Aorta (tissue), 5 donors: ENCODE measurements around the gene VASP. TPM values are rescaled to one million over a fixed set of nuclear protein-coding genes. Genes with fewer than 3 reads are reported as not detected.

Source experiments
- ATAC-seq: fragments of 200-7000 bp; cut with Tn5 transposase; one replicate; pipeline ENCODE4 v1.9.1; 2022; ENCODE audit warnings: moderate library complexity; ENCODE audit not compliant: low FRiP score
- DNase-seq, 2 donors: peaks; one replicate each; pipeline ENCODE4 v3.0.0-alpha.2; 2020
- H3K27ac ChIP-seq, 2 donors: one replicate each; pipeline ENCODE4 v1.5.1; 2013; ENCODE audit warnings: low read length in 2 of 2, mild to moderate bottlenecking in 2 of 2, moderate library complexity in 2 of 2, control low read depth in 1 of 2, inconsistent platforms in 1 of 2, low read depth in 1 of 2
- H3K27me3 ChIP-seq, 2 donors: one replicate each; pipeline ENCODE4 v1.6.1; 2013; ENCODE audit warnings: control low read depth in 1 of 2, low read length in 1 of 2, mild to moderate bottlenecking in 1 of 2, moderate library complexity in 1 of 2; ENCODE audit not compliant: insufficient read depth in 2 of 2, control insufficient read depth in 1 of 2
- H3K36me3 ChIP-seq, 2 donors: one replicate each; pipeline ENCODE4 v1.6.1; 2013; ENCODE audit warnings: control low read depth in 1 of 2, low read length in 1 of 2, mild to moderate bottlenecking in 1 of 2; ENCODE audit not compliant: insufficient read depth in 2 of 2, control insufficient read depth in 1 of 2
- H3K4me1 ChIP-seq, 2 donors: one replicate each; pipeline ENCODE4 v1.6.1; 2013; ENCODE audit warnings: low read length in 2 of 2, control low read depth in 1 of 2, mild to moderate bottlenecking in 1 of 2, moderate library complexity in 1 of 2; ENCODE audit not compliant: insufficient read depth in 2 of 2, control insufficient read depth in 1 of 2
- H3K4me3 ChIP-seq, 2 donors: one replicate each; pipeline ENCODE4 v1.5.1; 2013; ENCODE audit warnings: low read length in 2 of 2, control low read depth in 1 of 2, mild to moderate bottlenecking in 1 of 2
- H3K9me3 ChIP-seq: one replicate; pipeline ENCODE4 v1.6.1; 2013; ENCODE audit warnings: mild to moderate bottlenecking, low read length; ENCODE audit not compliant: control insufficient read depth
- WGBS, 2 donors: extraction: QIAGEN DNeasy Blood & Tissue Kit; methylation state at CpG; one replicate each; pipeline ENCODE4 v1.1.7; 2013; 5-methylcytosine and 5-hydroxymethylcytosine counted together
- intact Hi-C, 2 donors: fragments of 100-400 bp; cut with DNase I; formaldehyde crosslinking; loops; one replicate each; pipeline versions ENCODE4 v1.14.2 to v1.15.0; 2022
- polyA plus RNA-seq, 2 donors: library from polyadenylated mRNA; stranded (reverse); fragments of 200-250 nt; gene quantifications; one replicate each; pipeline ENCODE4 v1.2.3, GENCODE V29; 2013
- total RNA-seq, 2 donors: library from RNA; stranded (reverse); fragmentation: NEBNext Ultra II Directional; extraction: Animal tissue kit (Norgen Biotek cat#: 25700); gene quantifications; one replicate each; pipeline ENCODE4 v1.2.1, GENCODE V29; 2021
- donor health status: healthy with polysubstance abuse.
- donor health status: Bipolar disorder and iron deficiency.
- donor health status: DM: no; HTN: no; CAD: no.
- donor health status: DM: no; HTN: no; CAD: no.
- donor health status: DM: yes; HTN: yes; CAD: no.

The VASP gene
- total and polyA plus RNA-seq, 4 donors: 56.0 to 192 (median 91.2) TPM

GRCh38 chr19:45467456-45468158 is 39.7 kb upstream of the VASP start, which contains the start of gene FOSB:
Gene FOSB (plus strand): TSS chr19:45467996. CDS start chr19:45468587, 591 bp downstream.
- peak within 1 kb of the TSS in 1 of 2 donors; percentile 60 for H3K27ac ChIP-seq
- peak within 1 kb of the TSS; percentile 19 to 35 for H3K4me3 ChIP-seq
- H3K4me1 ChIP-seq: no peaks in the 10 kb centered on the region
- H3K9me3 ChIP-seq: no peaks in the 10 kb centered on the region
- DNase-seq (peak; percentile 96 to 98), ATAC-seq (peak; percentile 72)
- WGBS, 2 donors: 0% methylated on average over 50 to 56 of the region's 56 CpGs
- intact Hi-C loops: loop anchor here in 1 of 2 donors (1.0 kb wide), 1 partner anchor 10 kb away; no protein-coding TSS in a partner anchor
- no peaks in the 10 kb centered on the region for H3K27me3 ChIP-seq
- H3K36me3 ChIP-seq: no peaks in the 10 kb centered on the region

GRCh38 chr19:45468159-45468651 is 39.1 kb upstream of the VASP start:
- 0% methylated on average over 31 of the region's 31 CpGs for WGBS, 2 donors
- peak; percentile 26 for ATAC-seq
- Histone ChIP-seq H3K4me1 (no peaks in the 10 kb centered on the region), H3K4me3 (peak overlapping the region; percentile 19 to 35), H3K27me3 (no peaks in the 10 kb centered on the region), H3K36me3 (no peaks in the 10 kb centered on the region), H3K9me3 (no peaks in the 10 kb centered on the region), H3K27ac (peak overlapping the region in 1 of 2 donors; percentile 43)
- intact Hi-C loops: no loop called here
- DNase-seq: peak; percentile 65 to 89

- Histone ChIP-seq H3K27ac (peak overlapping the region in 1 of 2 donors; percentile 72), H3K9me3 (no peaks in the 10 kb centered on the region), H3K4me3 (peak overlapping the region; percentile 19 to 35), H3K27me3 (no peaks in the 10 kb centered on the region), H3K4me1 (no peaks in the 10 kb centered on the region), H3K36me3 (no peaks in the 10 kb centered on the region)
- ATAC-seq (peak; percentile 16), DNase-seq (no peak)
- WGBS, 2 donors: 0% methylated on average over 18 to 19 of the region's 19 CpGs
- intact Hi-C loops: no loop called here
Measured at GRCh38 chr19:45468803-45469131, 38.5 kb upstream of the VASP start.

DNA sequence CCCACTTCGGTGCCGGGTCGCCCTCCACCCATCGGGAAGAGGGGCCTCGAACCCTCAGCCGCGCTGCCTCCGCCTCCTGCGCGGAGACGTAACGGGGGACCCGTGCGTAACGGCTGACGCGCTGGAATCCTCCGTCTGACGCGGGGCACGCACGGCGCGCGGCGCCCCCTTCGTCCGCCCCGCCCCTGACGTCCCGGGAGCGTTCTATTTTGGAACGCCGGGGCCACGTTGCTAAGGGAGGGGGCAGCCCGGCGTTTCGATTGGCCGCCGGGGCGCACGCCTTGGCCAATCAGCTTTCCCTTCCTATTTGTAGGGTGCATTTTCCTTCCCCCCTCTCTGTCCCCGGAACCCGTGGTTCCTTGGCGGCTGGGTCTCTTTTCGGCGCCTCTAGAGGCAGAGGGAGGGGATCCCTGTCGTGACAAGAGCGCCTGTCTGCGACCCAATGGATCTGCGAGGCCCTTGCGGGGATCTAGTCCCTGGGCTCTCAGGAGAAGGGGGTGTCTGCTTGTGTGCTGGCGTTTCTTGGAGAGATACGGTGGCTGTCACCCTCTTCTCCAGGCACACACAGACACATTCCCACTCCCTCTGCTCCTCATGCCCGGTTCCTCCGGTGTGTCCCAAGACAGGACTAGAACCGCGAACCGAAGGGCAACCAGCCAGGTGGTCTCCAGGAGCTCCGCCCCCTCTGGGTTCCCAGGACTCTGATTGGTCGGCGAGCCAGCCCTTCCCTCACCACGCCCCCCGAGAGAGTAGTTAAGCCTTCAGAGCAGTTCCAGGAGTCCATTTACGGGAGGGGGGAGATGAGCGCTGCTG is 37.9 kb upstream of the VASP start:
- DNase-seq (peak; percentile 95), ATAC-seq (peak; percentile 82)
- 0% methylated on average over 62 to 66 of the region's 66 CpGs for WGBS, 2 donors
- Histone ChIP-seq H3K9me3 (no peaks in the 10 kb centered on the region), H3K27ac (peak overlapping the region in 1 of 2 donors; percentile 91), H3K36me3 (no peaks in the 10 kb centered on the region), H3K27me3 (no peaks in the 10 kb centered on the region), H3K4me1 (no peaks in the 10 kb centered on the region), H3K4me3 (peak overlapping the region; percentile 23 to 35)
- intact Hi-C loops: no loop called here

DNA sequence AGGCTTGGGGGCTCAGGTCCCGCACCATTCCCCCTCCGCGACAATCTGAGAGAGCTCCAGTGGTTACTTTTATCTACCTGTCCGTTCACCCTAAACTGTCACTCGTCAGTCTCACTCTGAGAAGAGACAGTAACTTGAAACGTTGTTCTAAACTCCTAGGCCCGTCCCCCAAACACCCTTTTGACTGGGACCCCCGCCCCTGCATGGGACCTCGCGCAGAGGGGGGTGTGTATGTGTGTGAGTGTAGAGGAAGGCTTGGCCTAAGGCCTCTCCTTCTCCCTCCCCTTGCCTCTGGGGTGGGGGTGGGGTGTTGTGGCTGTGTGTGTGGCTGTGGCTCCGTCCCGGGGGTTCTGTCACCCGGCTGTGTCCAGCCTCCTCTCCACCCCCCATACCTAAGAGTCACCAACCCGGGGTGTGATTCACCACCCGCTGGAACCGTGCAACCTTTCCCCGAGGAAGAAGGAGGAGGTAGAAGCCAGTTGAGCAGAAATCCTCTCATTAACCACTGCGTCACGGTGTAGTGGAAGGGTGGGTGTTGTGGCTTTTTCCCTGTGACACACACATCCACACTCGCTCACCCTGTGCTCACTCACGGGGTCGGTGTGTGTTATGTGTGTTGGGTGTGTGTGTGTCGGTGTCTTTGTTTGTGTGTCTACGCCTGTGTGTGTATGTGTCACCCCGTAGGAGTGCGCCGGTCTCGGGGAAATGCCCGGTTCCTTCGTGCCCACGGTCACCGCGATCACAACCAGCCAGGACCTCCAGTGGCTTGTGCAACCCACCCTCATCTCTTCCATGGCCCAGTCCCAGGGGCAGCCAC is 37.1 kb upstream of the VASP start:
- intact Hi-C loops: no loop called here
- Histone ChIP-seq H3K27ac (peak overlapping the region in 1 of 2 donors; percentile 4), H3K36me3 (no peaks in the 10 kb centered on the region), H3K4me1 (no peaks in the 10 kb centered on the region), H3K4me3 (no peak overlapping the region), H3K27me3 (no peaks in the 10 kb centered on the region), H3K9me3 (no peaks in the 10 kb centered on the region)
- WGBS, 2 donors: 41 to 43% methylated on average over 33 of the region's 33 CpGs
- ATAC-seq (peak; percentile 1), DNase-seq (peak; percentile 64 to 89)

GRCh38 chr19:45470762-45471081 is 36.6 kb upstream of the VASP start:
- intact Hi-C loops: no loop called here
- DNase-seq (no peak), ATAC-seq (no peak)
- H3K27ac ChIP-seq: no peak overlapping the region
- no peak overlapping the region for H3K4me3 ChIP-seq
- 89 to 92% methylated on average over 15 of the region's 15 CpGs for WGBS, 2 donors
- no peaks in the 10 kb centered on the region for H3K36me3 ChIP-seq
- no peaks in the 10 kb centered on the region for H3K9me3 ChIP-seq
- H3K4me1 ChIP-seq: no peaks in the 10 kb centered on the region
- H3K27me3 ChIP-seq: no peaks in the 10 kb centered on the region

DNA sequence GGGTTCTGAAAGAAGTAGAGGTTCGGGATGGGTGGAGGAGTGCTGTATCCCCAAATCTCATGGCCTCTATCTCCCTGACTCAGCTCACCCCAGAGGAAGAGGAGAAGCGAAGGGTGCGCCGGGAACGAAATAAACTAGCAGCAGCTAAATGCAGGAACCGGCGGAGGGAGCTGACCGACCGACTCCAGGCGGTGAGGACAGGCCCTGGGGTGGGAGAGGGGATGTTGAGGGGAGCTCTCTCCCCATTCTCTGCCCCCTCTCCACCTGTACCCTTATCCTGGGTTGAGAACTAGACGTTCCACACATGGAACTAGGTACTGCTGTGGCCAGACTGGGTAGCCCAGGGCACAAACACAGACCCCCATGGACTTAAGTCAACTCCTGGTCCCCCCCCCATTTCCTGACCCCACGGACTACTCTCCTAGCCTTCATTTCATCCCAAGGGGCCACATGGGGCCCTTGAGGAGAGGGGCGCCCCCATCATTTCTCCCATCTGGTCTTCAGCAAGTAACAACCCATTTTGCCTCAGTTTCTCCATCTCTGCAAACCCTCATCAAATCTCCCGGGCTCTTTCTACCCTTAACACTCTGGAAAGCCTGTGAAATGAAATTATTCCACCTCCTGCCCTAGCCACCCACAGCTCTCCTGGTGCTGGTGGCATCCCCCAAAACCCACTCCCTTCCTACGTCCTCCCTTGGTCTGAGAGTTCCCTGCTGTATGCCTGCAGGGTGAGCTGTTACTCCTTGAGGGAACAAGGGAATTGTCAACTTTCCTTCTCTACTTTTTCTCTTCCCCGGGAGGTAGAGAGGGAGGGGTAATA is 36.0 kb upstream of the VASP start:
- DNase-seq (peak in 1 of 2 donors; percentile 84), ATAC-seq (no peak)
- Histone ChIP-seq H3K9me3 (no peaks in the 10 kb centered on the region), H3K4me3 (no peak overlapping the region), H3K27me3 (no peaks in the 10 kb centered on the region), H3K27ac (no peak overlapping the region), H3K4me1 (no peaks in the 10 kb centered on the region), H3K36me3 (no peaks in the 10 kb centered on the region)
- intact Hi-C loops: no loop called here
- 90 to 92% methylated on average over 16 of the region's 16 CpGs for WGBS, 2 donors
